GM18517 (cell line): ENCODE data around the gene CLEC16A.

ENCODE experiments used
- ATAC-seq: cut with Tn5 transposase; IDR thresholded peaks from one replicate; pipeline ENCODE4 v1.9.1; 2021; ENCODE audit warnings: mild to moderate bottlenecking, moderate library complexity; ENCODE audit not compliant: unreplicated experiment

Gene CLEC16A

DNA sequence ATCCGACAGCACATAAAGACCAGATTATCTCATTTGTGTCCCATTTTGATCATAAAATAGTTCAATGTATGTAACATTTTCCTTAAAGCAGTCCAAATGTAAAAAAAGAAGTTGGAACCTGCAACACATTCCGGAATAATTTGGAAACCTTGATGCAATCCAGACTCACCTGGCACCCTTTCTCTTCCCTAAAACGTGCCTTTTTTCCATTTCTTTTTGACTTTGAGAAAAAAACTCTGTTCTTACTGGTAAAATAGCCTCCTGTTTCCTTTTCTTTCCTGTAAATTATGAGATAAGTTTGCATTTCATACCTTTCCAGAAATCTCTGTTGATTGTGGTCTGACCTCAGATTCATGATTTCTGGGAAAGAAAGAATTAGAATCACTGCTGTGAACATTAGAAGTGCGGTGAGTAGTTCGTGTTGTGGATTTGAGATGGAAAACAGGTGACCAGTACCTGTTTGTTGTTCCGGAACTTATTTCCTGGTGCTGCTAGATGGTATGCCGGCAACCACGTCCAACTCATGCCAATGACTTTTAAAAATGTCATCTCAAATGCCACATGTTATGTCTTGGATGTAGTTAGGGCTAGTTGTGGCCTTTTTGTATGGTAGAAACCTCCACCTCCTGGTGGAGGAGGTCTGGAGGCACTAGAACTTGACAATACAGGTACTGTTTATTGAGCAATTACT is 203.5 kb downstream of the CLEC16A start:
- no peak for ATAC-seq

- no peak for ATAC-seq
Measured at GRCh38 chr16:11149011-11149616, 204.8 kb downstream of the CLEC16A start.

DNA sequence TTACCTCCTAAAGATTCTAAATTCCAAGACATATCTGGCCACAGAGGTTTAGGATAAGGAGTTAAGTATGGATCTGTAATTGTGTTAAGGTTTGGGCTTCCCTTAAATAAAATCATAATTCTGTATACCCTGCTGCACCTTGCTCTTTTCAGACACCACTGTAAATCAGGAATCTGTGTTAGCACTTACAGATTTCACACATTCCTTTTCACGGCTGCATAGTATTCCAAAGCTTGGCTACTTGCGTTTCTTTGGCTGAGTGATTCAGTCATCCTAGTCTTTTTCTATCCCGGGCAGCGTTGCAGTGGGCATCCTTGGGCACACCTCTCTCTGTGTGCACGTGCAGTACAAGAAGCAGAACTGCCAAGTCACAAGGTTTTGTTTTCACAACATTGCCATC is 205.8 kb downstream of the CLEC16A start:
- ATAC-seq = no peak

DNA sequence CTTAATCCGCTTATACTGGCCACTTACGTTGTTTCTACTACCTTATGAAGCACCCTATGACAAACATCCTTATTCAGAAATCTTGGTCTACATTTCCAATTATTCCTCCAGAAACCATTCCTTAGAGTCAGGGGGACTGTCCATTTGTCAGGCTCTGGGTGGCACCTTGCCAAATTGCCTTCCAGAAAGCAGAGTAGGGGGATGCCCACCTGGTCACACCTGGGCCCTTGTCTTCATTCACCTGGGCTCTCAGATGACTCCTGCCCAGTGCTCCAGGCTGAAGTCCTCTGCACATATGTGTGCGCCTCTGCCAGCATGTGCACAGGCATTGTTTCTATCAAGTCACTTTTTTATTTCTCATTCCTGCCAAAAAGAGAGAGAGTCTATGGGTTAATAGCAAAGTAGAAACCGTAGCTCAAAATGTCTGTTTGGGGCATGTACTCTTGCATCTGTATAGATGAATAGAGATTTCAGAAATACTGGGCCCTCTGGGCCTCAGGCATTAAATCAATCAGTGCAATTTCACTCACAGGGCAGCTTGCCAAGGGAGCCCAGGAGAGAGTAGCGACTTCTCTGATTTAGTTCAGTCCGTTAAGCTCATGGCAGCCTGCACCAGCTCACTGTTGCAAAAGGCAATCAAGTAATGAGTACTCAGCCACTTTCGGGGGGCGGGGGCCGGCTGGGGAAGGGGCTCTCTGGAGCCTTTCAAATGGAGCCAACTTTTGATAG is 207.0 kb downstream of the CLEC16A start:
- ATAC-seq = no peak

- no peak for ATAC-seq
Measured at GRCh38 chr16:11151885-11152629, 207.7 kb downstream of the CLEC16A start.

DNA sequence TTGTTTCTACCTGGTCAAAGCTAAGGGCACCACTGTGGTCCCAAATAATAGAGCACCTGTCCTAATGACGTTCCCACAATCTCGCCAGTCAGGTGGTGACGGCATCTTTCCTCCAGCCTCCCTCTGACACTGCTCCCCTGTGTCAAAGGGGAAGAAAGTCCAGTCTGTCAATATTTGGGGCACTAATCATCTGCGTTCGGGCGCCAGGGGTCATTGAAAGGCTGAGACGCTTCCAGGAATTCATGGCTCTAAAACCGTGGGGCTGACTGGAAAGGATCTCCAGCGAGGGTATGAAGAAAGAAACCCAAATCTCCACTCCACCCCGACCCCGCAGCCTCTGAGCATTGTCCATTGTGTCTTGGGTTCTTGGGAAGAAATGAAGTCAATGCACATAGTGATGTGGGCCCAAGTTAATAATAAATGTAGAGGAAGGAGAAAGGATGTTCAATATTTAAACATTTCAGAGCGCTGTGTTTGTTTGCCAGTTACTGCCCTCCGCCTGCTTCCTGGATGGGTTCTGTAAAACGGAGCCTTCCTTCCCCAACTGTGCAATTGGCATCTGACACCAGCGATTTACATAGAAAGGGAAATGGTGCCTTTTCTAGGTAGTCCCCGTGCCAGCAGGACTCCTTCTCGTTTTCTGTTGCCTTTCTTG is 208.4 kb downstream of the CLEC16A start:
- no peak for ATAC-seq

GRCh38 chr16:11155284-11155806 is 211.0 kb downstream of the CLEC16A start:
- ATAC-seq = no peak

GRCh38 chr16:11156401-11156800 is 212.0 kb downstream of the CLEC16A start:
- ATAC-seq = no peak

DNA sequence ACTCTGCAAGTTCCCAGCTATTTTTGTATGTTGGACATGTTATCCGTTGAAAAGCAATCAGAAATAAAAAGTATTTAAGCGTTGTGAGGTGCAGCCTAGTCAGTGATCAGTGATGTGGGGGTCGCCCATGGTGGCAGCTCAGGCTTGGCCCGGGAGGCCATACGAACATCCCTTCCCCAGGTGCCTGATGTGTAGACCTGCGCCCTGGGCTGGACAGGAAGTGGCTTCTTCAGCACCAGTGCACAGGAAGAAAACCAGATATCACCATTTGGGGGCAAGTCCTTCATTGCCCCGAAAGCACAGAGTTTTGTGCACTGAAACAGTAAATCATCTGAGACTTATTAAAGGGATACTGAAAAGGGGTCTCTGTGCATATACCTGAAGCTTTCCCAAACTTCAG is 212.8 kb downstream of the CLEC16A start:
- ATAC-seq = no peak

- no peak for ATAC-seq
Measured at GRCh38 chr16:11158018-11158417, 213.7 kb downstream of the CLEC16A start.

DNA sequence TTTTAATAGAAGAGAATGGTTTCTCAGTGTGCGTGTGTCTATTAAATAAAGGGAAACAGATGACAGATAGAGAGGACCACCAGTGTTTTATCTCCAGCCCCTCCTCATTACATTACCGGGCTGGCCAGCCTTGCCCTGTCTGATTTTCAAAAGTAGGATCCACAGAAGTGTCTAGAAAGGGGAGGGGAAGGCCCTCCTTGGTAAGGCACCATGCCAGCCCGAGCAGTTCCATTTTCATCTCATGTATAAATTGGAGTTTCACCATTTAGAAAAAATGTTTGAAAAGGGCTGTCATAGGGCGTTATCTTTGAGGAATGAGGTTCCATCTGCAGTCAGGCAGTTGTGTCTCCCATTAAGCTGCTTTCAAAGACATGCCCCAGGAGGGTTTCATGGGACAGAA is 214.9 kb downstream of the CLEC16A start:
- no peak for ATAC-seq

- no peak for ATAC-seq
Measured at GRCh38 chr16:11160676-11161115, 216.3 kb downstream of the CLEC16A start.

GRCh38 chr16:11161439-11161838 is 217.1 kb downstream of the CLEC16A start:
- no peak for ATAC-seq

GRCh38 chr16:11161974-11162373 is 217.6 kb downstream of the CLEC16A start:
- no peak for ATAC-seq

DNA sequence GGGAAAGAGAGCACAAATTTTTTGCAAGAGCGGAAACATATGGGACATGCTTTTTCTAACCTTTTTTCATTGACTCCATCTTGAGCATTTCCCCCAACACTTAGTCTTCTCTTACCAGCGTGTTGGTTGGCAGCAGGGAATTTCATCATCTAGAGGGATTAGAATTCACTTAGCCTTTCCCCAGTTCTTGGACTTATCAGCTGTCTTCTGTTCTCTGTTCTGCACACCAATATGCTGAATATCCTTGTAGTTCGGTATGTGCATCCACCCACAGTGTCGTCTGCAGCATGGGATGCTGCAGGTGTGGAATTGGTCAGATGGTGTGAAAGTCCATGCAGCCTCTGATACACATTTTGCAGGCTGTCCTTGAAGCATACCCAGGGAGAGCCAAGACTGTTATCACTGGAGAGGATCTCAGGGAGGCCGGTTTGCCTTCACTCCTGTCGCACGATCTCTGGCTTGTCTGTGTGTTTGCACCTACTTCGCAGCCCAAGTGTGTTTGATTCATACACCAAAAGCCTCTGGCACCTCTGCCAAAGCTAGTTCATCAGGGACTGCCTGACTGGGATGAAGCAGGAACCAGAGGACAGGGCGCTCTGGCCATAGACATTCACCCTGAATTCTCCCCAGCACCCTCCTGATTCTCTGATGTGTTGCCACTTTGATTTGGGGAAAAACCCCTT is 218.4 kb downstream of the CLEC16A start:
- ATAC-seq = no peak

GRCh38 chr16:11163761-11164261 is 219.4 kb downstream of the CLEC16A start:
- no peak for ATAC-seq

DNA sequence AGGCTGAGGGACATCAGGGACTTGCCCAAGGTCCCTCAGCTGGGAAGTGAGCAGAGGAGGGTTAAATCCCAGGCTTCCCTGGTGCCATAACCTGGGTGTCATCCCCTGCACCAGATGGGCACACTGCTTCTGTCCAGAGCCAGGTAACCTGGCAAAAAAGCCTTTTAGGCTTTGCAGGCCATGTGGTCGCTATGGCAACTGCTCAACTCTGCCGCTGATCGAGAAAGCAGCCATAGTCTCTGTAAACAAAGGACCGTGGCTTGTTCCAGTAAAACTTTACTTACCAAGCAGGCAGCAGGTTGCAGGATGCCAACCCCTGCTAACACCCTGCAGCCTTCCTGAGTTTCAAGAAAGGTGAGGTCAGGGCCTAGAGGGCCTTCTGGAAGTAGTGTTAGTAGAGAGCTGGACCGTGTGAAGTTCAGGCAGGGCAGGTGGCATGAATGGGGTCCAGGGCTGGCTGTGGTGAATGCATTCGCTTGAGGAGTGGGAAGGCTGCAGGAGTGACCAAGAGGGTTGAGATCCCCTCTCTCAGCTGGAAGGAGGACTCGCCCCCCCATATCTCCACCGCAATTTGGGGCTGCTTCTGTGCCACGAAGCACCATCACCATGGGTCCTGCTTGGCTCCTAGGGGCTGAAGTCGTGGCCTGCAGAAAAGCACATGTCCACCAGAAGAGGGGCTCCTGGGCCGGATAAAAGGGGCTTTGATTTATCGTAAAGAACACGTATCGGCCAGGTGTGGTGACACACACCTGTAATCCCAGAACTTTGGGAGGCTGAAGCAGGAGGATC is 220.3 kb downstream of the CLEC16A start:
- no peak for ATAC-seq

- ATAC-seq = no peak
Measured at GRCh38 chr16:11165349-11165748, 221.0 kb downstream of the CLEC16A start.
